Stimulated activated CD4-positive, alpha-beta T cell treated with anti-CD3 and anti-CD28 coated beads, Interleukin-12 subunit alpha, Interleukin-12 subunit beta, amount 100 ng/mL, for 48 hours (primary cell): ENCODE measurements around the gene NXPH1.
A peak's percentile ranks its signal among the peaks of the same experiment; 100 is the strongest.

Experiments
- DNase-seq, 3 donors: peaks; one replicate each; pipeline ENCODE4 v3.0.0-alpha.2; 2020; ENCODE audit warnings: low read depth in 2 of 3, low spot score in 1 of 3

The NXPH1 gene

GRCh38 chr7:8435590-8436545, 2.5 kb downstream of the NXPH1 start:
- DNase-seq = no peak

- DNase-seq = peak; percentile 31 to 39 (median 32)
These were observed 3.6 kb downstream of the NXPH1 start for GRCh38 chr7:8436965-8437364.

- DNase-seq = no peak
These were observed 4.2 kb downstream of the NXPH1 start for GRCh38 chr7:8437606-8438005.

GRCh38 chr7:8440670-8441069, 7.3 kb downstream of the NXPH1 start:
- DNase-seq = no peak

GRCh38 chr7:8441106-8441965, 7.9 kb downstream of the NXPH1 start:
- DNase-seq = no peak

GRCh38 chr7:8442051-8442813, 8.8 kb downstream of the NXPH1 start:
- no peak for DNase-seq

GRCh38 chr7:8442814-8443304, 9.4 kb downstream of the NXPH1 start:
- DNase-seq = peak; percentile 31 to 43 (median 38)

- no peak for DNase-seq
These were observed 10.4 kb downstream of the NXPH1 start for GRCh38 chr7:8443576-8444467.

GRCh38 chr7:8444468-8444769, 11.0 kb downstream of the NXPH1 start:
- DNase-seq = no peak

- no peak for DNase-seq
These were observed 20.1 kb downstream of the NXPH1 start for GRCh38 chr7:8453535-8453934.

GRCh38 chr7:8455426-8455825, 22.0 kb downstream of the NXPH1 start:
- no peak for DNase-seq

- no peak for DNase-seq
These were observed 28.9 kb downstream of the NXPH1 start for GRCh38 chr7:8462309-8462708.

- no peak for DNase-seq
These were observed 31.9 kb downstream of the NXPH1 start for GRCh38 chr7:8465338-8465737.

- no peak for DNase-seq
These were observed 47.1 kb downstream of the NXPH1 start for GRCh38 chr7:8480527-8480926.

- DNase-seq = no peak
These were observed 47.7 kb downstream of the NXPH1 start for GRCh38 chr7:8481096-8481495.

- no peak for DNase-seq
These were observed 48.5 kb downstream of the NXPH1 start for GRCh38 chr7:8481752-8482446.

GRCh38 chr7:8490391-8491045, 57.1 kb downstream of the NXPH1 start:
- DNase-seq = no peak

- no peak for DNase-seq
These were observed 57.7 kb downstream of the NXPH1 start for GRCh38 chr7:8491106-8491505.
